Activated CD8-positive, alpha-beta memory T cell treated with anti-CD3 and anti-CD28 coated beads for 24 hours (primary cell): ENCODE data around the gene MTMR11.
"Not testable (repeated sequence)": the region's sequence is repeated elsewhere in the genome, so short reads cannot be mapped to it uniquely, and the experiment has no call there.

Experiments used
- DNase-seq: peaks from one replicate; pipeline ENCODE4 v3.0.0-alpha.2; 2020

MTMR11 gene

GRCh38 chr1:149899460-149900284 is 37.0 kb downstream of the MTMR11 start, which contains the start of gene BOLA1:
TSS of gene BOLA1 (plus strand) at chr1:149899568. CDS start at chr1:149900060, 492 bp downstream.
- DNase-seq = peak; percentile 92

GRCh38 chr1:149896575-149896974 is 40.1 kb downstream of the MTMR11 start:
- no peak for DNase-seq

GRCh38 chr1:149888999-149889289 is 47.7 kb downstream of the MTMR11 start:
- DNase-seq = no peak

- peak; percentile 87 for DNase-seq
These were observed 48.3 kb downstream of the MTMR11 start for GRCh38 chr1:149888247-149888998.

GRCh38 chr1:149887456-149888246 is 49.0 kb downstream of the MTMR11 start:
- DNase-seq = peak; percentile 90

GRCh38 chr1:149887196-149887455 is 49.6 kb downstream of the MTMR11 start:
- not testable (repeated sequence) for DNase-seq

GRCh38 chr1:149886396-149887195 is 50.1 kb downstream of the MTMR11 start:
- DNase-seq = peak; percentile 95

- not testable (repeated sequence) for DNase-seq
These were observed 50.6 kb downstream of the MTMR11 start for GRCh38 chr1:149886121-149886395.

- DNase-seq = peak; percentile 86
These were observed 51.1 kb downstream of the MTMR11 start for GRCh38 chr1:149885339-149886120.

GRCh38 chr1:149884433-149885338 is 52.0 kb downstream of the MTMR11 start:
- peak; percentile 43 for DNase-seq

GRCh38 chr1:149883598-149884247 is 53.0 kb downstream of the MTMR11 start:
- DNase-seq = no peak

- DNase-seq = no peak
These were observed 54.8 kb downstream of the MTMR11 start for GRCh38 chr1:149881876-149882275.

GRCh38 chr1:149879556-149879955 is 57.1 kb downstream of the MTMR11 start:
- no peak for DNase-seq
